SH-SY5Y (cell line): ENCODE measurements around the gene FMN2.

Experiments
- GATA2 ChIP-seq: IDR thresholded peaks from 2 replicates; pipeline ENCODE4 v1.6.1; 2011; ENCODE audit warnings: mild to moderate bottlenecking, low read depth, low read length
- GATA3 ChIP-seq: IDR thresholded peaks from 2 replicates; pipeline ENCODE4 v1.6.1; 2011; ENCODE audit warnings: low read depth, mild to moderate bottlenecking, low read length, moderate library complexity

DNA sequence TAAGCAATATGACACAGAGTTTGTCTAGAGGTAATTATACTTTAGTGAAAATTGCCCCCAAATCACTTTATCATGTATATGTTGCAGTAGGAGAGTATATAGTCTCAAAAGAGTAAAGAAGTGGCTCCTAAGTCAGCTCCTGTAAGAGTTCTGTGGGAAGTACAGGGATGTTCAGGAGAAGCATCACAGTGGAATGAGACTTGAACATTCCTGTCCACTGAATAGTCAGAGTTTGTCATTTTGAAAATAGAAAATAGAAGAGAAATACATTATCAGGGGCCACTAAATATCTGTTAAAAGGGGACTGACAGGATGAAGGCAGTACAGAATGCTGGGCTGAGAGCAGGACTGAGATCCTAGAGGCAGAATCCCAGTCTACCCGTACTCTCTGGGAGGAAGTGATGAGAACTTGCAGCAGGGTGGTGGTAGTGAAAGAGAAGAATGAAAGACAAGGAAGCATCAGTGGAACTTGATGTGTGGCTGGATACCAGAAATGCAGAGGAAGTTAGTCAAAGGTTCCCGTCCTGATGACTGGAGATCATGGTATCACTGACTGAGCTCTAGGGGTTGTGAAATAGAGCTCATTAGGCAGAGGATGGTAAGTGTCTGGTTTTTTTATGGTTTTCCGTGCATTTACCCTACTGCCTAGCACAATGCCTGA lies 153.4 kb downstream of the FMN2 start:
- TF ChIP-seq GATA2 (no peak), GATA3 (no peak)
